OCI-LY3 (cell line): ENCODE data around the gene CCDC50.

ENCODE experiments used
- CTCF ChIP-seq: fragments of 200-600, 300-600 bp; sonication (generic); IDR thresholded peaks from 2 replicates; pipeline ENCODE4 v1.5.1; 2014; ENCODE audit warnings: antibody characterized with exemption, low read length, low read depth
- EZH2phosphoT487 ChIP-seq: fragments of 200-600 bp; shearing (Covaris generic); IDR thresholded peaks from 2 replicates; pipeline ENCODE4 v1.6.1; 2018; ENCODE audit warnings: antibody characterized with exemption, mixed run types, low read depth

GRCh38 chr3:191378142-191378812 lies 49.1 kb downstream of the CCDC50 start:
- TF ChIP-seq CTCF (no peak), EZH2phosphoT487 (no peak)
